Osteoblast (primary cell): ENCODE measurements around the gene FRMD4A. TPM values are rescaled to one million over a fixed set of nuclear protein-coding genes. Genes with fewer than 3 reads are reported as not detected.

Source experiments
- DNase-seq: peaks from one replicate; pipeline ENCODE4 v3.0.0; 2011; ENCODE audit warnings: low spot score, mixed read lengths; ENCODE audit not compliant: insufficient read length; ENCODE audit errors: missing footprints
- H2AFZ ChIP-seq: 2 replicates; pipeline ENCODE4 v1.6.0; 2011; ENCODE audit warnings: mild to moderate bottlenecking, low read length
- H3K27ac ChIP-seq: 2 replicates; pipeline ENCODE4 v1.5.1; 2011; ENCODE audit warnings: mild to moderate bottlenecking, low read depth, low read length, moderate library complexity
- H3K27me3 ChIP-seq: 2 replicates; pipeline ENCODE4 v1.6.0; 2012; ENCODE audit warnings: mild to moderate bottlenecking, control low read depth, inconsistent platforms, low read length, moderate library complexity; ENCODE audit not compliant: insufficient read depth
- H3K36me3 ChIP-seq: 2 replicates; pipeline ENCODE4 v1.5.1; 2011; ENCODE audit warnings: mild to moderate bottlenecking, low read length, control low read depth, moderate library complexity; ENCODE audit not compliant: insufficient read depth
- H3K4me1 ChIP-seq: 2 replicates; pipeline ENCODE4 v1.5.1; 2011; ENCODE audit warnings: mild to moderate bottlenecking, low read length, control low read depth, moderate library complexity; ENCODE audit not compliant: insufficient read depth
- H3K4me2 ChIP-seq: 2 replicates; pipeline ENCODE4 v1.6.0; 2011; ENCODE audit warnings: mild to moderate bottlenecking, low read length; ENCODE audit not compliant: insufficient read depth
- H3K4me3 ChIP-seq: fragments of 200-600 bp; sonication (generic); 3 replicates; pipeline ENCODE4 v1.5.1; 2012; ENCODE audit warnings: mild to moderate bottlenecking, low read length, inconsistent platforms; ENCODE audit not compliant: insufficient read depth
- H3K79me2 ChIP-seq: 2 replicates; pipeline ENCODE4 v1.6.0; 2012; ENCODE audit warnings: mild to moderate bottlenecking, low read length, control low read depth, inconsistent platforms; ENCODE audit not compliant: insufficient read depth
- H3K9me3 ChIP-seq: 2 replicates; pipeline ENCODE4 v1.5.1; 2011; ENCODE audit warnings: low read depth, low read length, control low read depth
- H4K20me1 ChIP-seq: 2 replicates; pipeline ENCODE4 v1.6.0; 2012; ENCODE audit warnings: mild to moderate bottlenecking, low read length, control low read depth; ENCODE audit not compliant: insufficient read depth
- CTCF ChIP-seq: IDR thresholded peaks from 2 replicates; pipeline ENCODE4 v1.5.1; 2011; ENCODE audit warnings: mild to moderate bottlenecking, low read depth, low read length, moderate library complexity; ENCODE audit errors: extremely low read depth
- total RNA-seq: library from RNA; depleted of rRNA; stranded (reverse); fragments of >200 nt; gene quantifications from 2 replicates; pipeline ENCODE4 v1.2.3, GENCODE V29; 2012

The FRMD4A gene
- total RNA-seq, 1 donor, result 41.3 TPM

DNA sequence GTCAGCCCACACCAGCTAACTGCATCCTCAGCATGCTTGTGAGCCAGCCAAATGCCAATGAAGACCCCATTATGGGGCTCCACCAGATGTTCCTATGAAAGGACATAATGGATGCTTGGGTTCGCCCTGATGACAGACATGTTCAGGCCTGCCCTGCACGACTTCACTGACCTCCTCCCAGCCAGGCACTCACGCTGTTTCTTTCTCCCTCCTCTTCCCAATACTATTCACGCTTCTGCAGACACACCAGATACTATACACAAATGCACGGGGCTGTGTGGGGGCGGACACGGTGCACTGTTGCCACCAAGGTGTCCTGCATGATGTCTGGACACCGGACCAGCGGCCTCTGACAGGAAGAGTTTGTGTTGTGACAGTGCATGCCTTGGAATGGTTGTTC, 459.7 kb downstream of the FRMD4A start:
- Histone ChIP-seq H3K4me2 (no peak overlapping the region), H3K36me3 (peaks cover 7% of the 10 kb centered on the region), H3K9me3 (no peaks in the 10 kb centered on the region), H3K27ac (no peak overlapping the region), H2AFZ (no peak overlapping the region), H4K20me1 (peaks cover 2% of the 10 kb centered on the region), H3K4me3 (no peak overlapping the region), H3K79me2 (peaks cover 82% of the 10 kb centered on the region), H3K27me3 (no peaks in the 10 kb centered on the region), H3K4me1 (peaks cover 12% of the 10 kb centered on the region)
- no peak for TF ChIP-seq CTCF
- no peak for DNase-seq

DNA sequence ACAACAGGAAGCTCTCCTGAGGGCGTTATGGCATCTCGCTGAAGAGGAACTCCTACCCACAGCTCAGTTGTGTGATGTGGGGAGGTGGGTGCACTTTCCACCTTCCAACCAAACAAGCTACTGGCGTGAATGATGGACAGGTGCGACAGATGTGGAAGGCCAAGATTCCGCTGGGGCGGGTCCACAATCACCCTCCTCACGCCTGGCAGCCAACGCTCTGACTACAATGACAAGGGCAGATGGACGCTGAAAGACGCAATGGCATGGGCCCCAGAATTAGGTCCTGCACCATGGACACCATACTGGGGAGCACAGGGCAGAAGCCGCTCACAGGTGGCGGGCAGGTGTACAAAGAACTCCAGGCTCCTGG, 461.4 kb downstream of the FRMD4A start:
- Histone ChIP-seq H3K27ac (no peak overlapping the region), H3K4me3 (no peak overlapping the region), H3K79me2 (peaks cover 78% of the 10 kb centered on the region), H3K27me3 (no peaks in the 10 kb centered on the region), H3K36me3 (peaks cover 7% of the 10 kb centered on the region), H2AFZ (no peak overlapping the region), H3K4me1 (peaks cover 16% of the 10 kb centered on the region), H3K4me2 (no peak overlapping the region), H3K9me3 (no peaks in the 10 kb centered on the region), H4K20me1 (peaks cover 2% of the 10 kb centered on the region)
- TF ChIP-seq CTCF, result no peak
- DNase-seq, result no peak

DNA sequence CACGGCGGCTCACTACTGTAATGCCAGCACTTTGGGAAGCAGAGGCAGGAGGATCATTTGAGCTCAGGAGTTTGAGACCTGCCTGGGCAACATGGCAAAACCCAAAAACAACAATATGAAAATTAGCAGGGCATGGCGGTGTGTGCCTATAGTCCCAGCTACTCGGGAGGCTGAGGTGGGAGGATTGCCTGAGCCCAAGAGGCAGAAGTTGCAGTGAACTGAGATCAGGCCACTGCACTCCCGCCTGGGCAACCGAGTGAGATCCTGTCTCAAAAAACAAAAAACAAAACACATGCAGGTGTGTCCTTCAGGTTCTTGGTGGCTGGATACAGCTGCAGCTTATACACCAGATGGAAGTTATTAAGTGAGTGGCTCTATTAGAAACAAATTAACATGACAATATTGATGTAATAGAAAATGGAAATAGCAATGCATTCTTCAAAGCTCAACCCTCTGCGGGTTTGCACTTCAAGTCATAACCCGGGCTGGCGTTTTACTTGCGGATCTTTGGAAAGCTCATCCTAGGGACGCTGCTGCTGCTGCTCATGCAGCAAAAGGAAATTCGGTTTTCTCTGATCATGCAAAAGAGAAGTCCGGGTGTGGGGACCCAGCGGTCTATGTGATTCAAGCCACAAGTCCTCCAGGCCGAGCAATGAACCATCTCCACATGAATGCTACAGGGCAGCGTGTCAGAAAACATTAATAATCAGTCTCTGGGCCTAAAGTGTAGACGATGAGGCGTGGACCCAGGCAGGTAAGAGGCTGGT, 462.0 kb downstream of the FRMD4A start:
- Histone ChIP-seq H3K36me3 (peaks cover 7% of the 10 kb centered on the region), H3K4me2 (no peak overlapping the region), H3K4me1 (peaks cover 16% of the 10 kb centered on the region), H3K79me2 (peaks cover 79% of the 10 kb centered on the region), H3K27me3 (no peaks in the 10 kb centered on the region), H4K20me1 (peaks cover 2% of the 10 kb centered on the region), H3K4me3 (no peak overlapping the region), H3K9me3 (no peaks in the 10 kb centered on the region), H3K27ac (no peak overlapping the region), H2AFZ (no peak overlapping the region)
- DNase-seq, result no peak
- no peak for TF ChIP-seq CTCF

DNA sequence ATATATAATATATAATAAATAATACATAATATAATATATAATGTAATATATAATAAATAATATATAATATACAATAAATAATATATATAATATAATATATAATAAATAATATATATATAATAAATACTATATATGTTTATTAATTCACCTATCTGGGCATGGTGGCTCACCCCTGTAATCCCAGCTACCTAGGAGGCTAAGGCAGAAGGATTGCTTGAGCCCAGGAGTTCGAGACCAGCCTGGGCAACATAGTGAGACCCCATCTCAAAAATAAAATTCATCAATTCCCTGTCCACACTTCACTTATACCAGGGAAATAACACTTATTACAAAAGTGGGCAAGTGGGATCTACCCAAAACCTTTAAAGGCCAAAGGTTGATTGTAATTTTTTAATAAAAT, 462.9 kb downstream of the FRMD4A start:
- no peak overlapping the region for H3K4me2 ChIP-seq
- H3K27ac ChIP-seq, result no peak overlapping the region
- no peak overlapping the region for H3K4me3 ChIP-seq
- H3K4me1 ChIP-seq, result peaks cover 16% of the 10 kb centered on the region
- peaks cover 7% of the 10 kb centered on the region for H3K36me3 ChIP-seq
- H3K27me3 ChIP-seq, result no peaks in the 10 kb centered on the region
- peaks cover 82% of the 10 kb centered on the region for H3K79me2 ChIP-seq
- no peaks in the 10 kb centered on the region for H3K9me3 ChIP-seq
- no peak for TF ChIP-seq CTCF
- DNase-seq, result no peak
- no peak overlapping the region for H2AFZ ChIP-seq
- peaks cover 2% of the 10 kb centered on the region for H4K20me1 ChIP-seq
